GM18505 (cell line): ENCODE measurements around the gene RBKS.

Experiments used
- ATAC-seq: cut with Tn5 transposase; IDR thresholded peaks from one replicate; pipeline ENCODE4 v1.9.1; 2021; ENCODE audit not compliant: unreplicated experiment
- POLR2A ChIP-seq: IDR thresholded peaks from 4 replicates; pipeline ENCODE4 v1.6.1; 2011; ENCODE audit warnings: borderline replicate concordance; ENCODE audit not compliant: insufficient read depth, insufficient read length; ENCODE audit errors: extremely low read depth

RBKS gene

GRCh38 chr2:27890146-27890923 is at the start of gene RBKS, which contains the start of gene BABAM2:
TSS of gene RBKS (minus strand) at chr2:27890387. CDS start at chr2:27890345, 42 bp downstream.
TSS of gene BABAM2 (plus strand) at chr2:27890729. CDS start at chr2:27894557, 3,828 bp downstream.
- peak; percentile 83 for ATAC-seq
- TF ChIP-seq POLR2A = peak; percentile 87

GRCh38 chr2:27935026-27935425 is 44.8 kb upstream of the RBKS start:
- no peak for ATAC-seq
- no peak for TF ChIP-seq POLR2A

GRCh38 chr2:27932396-27932795 is 42.2 kb upstream of the RBKS start:
- TF ChIP-seq POLR2A = no peak
- ATAC-seq = no peak

GRCh38 chr2:27931361-27931950 is 41.3 kb upstream of the RBKS start:
- no peak for TF ChIP-seq POLR2A
- no peak for ATAC-seq

- no peak for ATAC-seq
- TF ChIP-seq POLR2A = no peak
Observed at GRCh38 chr2:27929916-27930486, 39.8 kb upstream of the RBKS start.

GRCh38 chr2:27925766-27926472 is 35.7 kb upstream of the RBKS start:
- no peak for ATAC-seq

GRCh38 chr2:27922842-27923241 is 32.7 kb upstream of the RBKS start:
- no peak for ATAC-seq
- no peak for TF ChIP-seq POLR2A

More at GRCh38 chr2:27925766-27926472, 35.7 kb upstream of the RBKS start:
- no peak for TF ChIP-seq POLR2A

GRCh38 chr2:27921880-27922547 is 31.8 kb upstream of the RBKS start:
- ATAC-seq = no peak
- TF ChIP-seq POLR2A = no peak

GRCh38 chr2:27921424-27921823 is 31.2 kb upstream of the RBKS start:
- ATAC-seq = no peak
- no peak for TF ChIP-seq POLR2A

- TF ChIP-seq POLR2A = no peak
- no peak for ATAC-seq
Observed at GRCh38 chr2:27920148-27920885, 30.1 kb upstream of the RBKS start.

GRCh38 chr2:27916293-27916995 is 26.3 kb upstream of the RBKS start:
- no peak for ATAC-seq
- no peak for TF ChIP-seq POLR2A

- no peak for ATAC-seq
- TF ChIP-seq POLR2A = no peak
Observed at GRCh38 chr2:27915874-27916273, 25.7 kb upstream of the RBKS start.
